ENCODE data around the gene CCDC32.

CCDC32 gene

DNA sequence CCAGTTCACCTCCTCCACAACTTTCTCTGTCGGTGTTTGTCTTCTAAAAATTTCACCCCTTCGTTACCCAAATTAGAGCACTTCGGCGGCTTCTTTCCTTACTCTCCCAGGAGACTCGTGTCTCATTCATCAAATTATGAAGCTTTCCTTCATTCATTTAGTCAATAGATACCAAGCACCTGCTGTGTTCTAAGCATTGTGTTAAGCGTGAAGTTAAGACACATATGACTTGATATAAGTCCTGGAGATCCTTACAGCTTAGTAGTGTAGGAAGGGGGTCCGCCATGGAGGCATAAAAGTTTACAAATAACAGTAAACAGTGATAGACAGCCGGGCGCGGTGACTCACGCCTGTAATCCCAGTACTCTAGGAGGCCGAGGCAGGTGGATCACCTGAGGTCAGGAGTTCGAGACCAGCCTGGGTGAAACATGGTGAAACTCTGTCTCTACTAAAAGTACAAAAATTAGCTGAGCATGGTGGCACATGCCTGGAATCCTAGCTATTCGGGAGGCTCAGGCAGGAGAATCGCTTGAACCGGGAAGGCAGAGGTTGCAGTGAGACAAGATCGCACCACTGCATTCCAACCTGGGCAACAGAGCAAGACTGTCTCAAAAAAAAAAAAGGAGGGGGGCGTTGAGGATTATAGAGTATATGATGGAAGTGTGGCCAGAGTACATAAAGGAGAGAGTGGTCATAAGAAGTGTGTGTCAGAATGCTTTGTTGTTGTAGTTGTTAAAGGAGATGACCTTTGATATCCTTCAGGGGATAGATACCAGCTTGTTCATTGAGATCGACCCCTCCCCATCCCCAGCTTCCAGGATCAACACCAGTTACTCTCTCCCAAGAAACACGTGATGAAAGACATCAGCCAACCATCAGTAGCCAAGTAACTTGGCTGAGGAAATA lies 744 bp upstream of the CCDC32 start:
- peak overlapping the region; percentile 75 for H3K27ac ChIP-seq
- TF ChIP-seq, protein P1, sequence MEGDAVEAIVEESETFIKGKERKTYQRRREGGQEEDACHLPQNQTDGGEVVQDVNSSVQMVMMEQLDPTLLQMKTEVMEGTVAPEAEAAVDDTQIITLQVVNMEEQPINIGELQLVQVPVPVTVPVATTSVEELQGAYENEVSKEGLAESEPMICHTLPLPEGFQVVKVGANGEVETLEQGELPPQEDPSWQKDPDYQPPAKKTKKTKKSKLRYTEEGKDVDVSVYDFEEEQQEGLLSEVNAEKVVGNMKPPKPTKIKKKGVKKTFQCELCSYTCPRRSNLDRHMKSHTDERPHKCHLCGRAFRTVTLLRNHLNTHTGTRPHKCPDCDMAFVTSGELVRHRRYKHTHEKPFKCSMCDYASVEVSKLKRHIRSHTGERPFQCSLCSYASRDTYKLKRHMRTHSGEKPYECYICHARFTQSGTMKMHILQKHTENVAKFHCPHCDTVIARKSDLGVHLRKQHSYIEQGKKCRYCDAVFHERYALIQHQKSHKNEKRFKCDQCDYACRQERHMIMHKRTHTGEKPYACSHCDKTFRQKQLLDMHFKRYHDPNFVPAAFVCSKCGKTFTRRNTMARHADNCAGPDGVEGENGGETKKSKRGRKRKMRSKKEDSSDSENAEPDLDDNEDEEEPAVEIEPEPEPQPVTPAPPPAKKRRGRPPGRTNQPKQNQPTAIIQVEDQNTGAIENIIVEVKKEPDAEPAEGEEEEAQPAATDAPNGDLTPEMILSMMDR (conservative IDR thresholded peaks at IDR 0.05) = no peak
- no peak for TF ChIP-seq ZFX (IDR thresholded peaks at IDR 0.05)

DNA sequence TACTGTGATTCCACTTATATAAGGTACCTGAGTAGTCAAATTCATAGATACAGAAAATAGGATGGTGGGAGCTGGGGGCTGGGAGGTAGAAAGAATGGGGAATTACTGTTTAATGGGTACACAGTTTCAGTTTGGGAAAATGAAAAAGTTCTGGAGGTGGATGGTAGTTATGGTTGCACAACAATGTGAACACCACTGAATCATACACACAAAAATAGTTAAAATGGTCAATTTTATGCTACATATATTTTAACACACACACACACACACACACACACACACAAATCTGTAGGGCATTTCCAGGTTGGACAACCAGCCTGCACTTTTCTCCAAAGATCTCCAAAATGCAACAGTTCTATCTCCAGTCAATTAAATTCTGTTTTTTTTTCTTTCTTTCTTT lies 1.4 kb downstream of the CCDC32 start:
- no peak overlapping the region for H3K27ac ChIP-seq
- TF ChIP-seq, protein P1 (conservative IDR thresholded peaks at IDR 0.05) = no peak
- no peak for TF ChIP-seq ZFX (IDR thresholded peaks at IDR 0.05)

DNA sequence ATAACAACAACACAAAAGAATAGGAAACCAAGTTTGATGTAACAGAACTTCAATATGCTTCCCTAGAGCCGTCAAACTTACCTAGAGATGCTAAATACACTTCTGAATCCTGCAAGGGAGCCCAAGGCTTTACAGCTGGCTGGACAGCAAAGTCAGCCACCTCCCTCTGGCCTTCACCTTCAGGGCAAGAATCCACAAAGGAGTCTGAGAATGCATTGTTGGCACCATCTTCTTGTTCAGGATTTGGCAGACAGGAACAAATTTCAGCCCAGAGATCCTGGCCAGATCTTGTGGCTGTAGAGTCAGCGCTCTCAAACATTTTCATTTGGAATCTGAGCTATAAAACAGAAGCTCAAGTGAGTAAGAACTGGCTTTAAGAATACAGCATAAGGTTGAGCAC lies 2.2 kb downstream of the CCDC32 start:
- TF ChIP-seq ZFX (IDR thresholded peaks at IDR 0.05) = no peak
- TF ChIP-seq, protein P1 (conservative IDR thresholded peaks at IDR 0.05) = no peak
- no peak overlapping the region for H3K27ac ChIP-seq

DNA sequence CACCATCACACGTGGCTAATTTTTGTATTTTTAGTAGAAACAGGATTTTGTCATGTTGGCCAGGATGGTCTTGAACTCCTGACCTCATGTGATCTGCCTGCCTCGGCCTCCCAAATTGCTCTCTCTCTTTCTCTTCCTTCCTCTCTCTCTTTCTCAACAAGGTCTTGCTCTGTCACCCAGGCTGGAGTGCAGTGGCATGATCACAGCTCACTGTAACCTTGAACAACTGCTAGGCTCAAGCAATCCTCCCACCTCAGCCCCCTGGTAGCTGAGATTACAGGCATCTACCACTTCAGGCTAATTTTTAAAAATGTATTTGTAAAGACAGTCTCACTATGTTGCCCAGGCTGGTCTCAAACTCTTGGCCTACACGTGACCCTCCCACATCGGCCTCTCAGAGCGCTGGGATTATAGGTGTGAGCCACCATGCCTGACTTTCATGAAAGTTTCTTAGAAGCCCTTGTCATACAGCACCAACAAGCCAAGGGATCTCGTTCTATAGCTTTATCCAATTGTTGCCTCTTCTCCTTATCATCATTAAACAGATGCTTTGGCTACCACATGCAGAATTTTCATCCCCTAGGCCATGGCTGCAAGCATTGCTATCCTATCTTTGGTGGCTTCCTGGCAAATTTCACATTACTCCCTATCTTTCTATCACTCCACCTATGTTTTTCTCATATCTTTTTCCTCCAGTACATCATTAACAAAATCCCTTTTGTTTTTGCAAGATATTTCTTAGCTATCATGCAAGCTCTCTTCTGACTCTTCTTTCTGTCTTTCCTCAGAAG lies 5.7 kb downstream of the CCDC32 start:
- no peak overlapping the region for H3K27ac ChIP-seq
- no peak for TF ChIP-seq ZFX (IDR thresholded peaks at IDR 0.05)
- TF ChIP-seq, protein P1 (conservative IDR thresholded peaks at IDR 0.05) = no peak

DNA sequence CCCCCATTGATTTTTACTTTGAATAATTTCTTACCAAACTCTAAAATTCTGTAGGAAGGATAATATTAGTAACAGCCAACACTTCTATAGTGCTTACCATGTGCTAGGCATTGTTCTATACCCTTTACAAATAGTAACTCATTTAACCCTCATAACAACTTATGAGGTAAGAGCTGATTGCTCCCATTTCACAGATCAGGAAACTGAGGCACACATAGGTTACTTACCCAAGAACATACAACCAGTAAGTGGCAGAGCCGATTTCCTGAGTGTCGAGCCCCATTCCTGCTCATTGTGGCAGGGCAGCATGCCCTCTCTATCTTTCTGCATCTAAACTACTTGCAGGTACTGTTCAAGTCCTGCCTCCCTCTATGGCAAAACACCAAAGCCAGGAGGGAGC lies 9.0 kb downstream of the CCDC32 start:
- TF ChIP-seq ZFX (IDR thresholded peaks at IDR 0.05) = no peak
- TF ChIP-seq, protein P1 (conservative IDR thresholded peaks at IDR 0.05) = no peak
- no peak overlapping the region for H3K27ac ChIP-seq

DNA sequence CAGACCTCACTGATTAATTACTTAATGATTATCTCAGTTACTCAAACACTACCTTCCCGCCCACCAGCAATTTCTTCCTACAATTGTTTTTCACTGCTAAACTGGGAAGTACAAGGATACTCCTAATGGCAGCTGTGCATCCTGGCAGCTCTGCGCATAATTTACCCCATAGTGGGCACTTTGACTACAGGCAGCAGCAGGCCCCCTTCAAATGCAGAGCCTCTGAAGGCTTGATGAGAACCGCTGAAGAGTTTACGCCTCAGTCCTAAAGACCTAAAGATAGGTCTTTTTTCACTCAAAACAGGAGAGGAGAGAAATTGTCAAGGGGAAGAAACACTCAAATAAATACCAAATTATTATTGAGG lies 10.7 kb downstream of the CCDC32 start:
- TF ChIP-seq, protein P1 (conservative IDR thresholded peaks at IDR 0.05) = no peak
- no peak for TF ChIP-seq ZFX (IDR thresholded peaks at IDR 0.05)
- H3K27ac ChIP-seq = no peak overlapping the region
